Measurements from ENCODE around the gene GCNT2.
"Not testable (repeated sequence)": the region's sequence is repeated elsewhere in the genome, so short reads cannot be mapped to it uniquely, and the experiment has no call there.

GCNT2 gene

DNA sequence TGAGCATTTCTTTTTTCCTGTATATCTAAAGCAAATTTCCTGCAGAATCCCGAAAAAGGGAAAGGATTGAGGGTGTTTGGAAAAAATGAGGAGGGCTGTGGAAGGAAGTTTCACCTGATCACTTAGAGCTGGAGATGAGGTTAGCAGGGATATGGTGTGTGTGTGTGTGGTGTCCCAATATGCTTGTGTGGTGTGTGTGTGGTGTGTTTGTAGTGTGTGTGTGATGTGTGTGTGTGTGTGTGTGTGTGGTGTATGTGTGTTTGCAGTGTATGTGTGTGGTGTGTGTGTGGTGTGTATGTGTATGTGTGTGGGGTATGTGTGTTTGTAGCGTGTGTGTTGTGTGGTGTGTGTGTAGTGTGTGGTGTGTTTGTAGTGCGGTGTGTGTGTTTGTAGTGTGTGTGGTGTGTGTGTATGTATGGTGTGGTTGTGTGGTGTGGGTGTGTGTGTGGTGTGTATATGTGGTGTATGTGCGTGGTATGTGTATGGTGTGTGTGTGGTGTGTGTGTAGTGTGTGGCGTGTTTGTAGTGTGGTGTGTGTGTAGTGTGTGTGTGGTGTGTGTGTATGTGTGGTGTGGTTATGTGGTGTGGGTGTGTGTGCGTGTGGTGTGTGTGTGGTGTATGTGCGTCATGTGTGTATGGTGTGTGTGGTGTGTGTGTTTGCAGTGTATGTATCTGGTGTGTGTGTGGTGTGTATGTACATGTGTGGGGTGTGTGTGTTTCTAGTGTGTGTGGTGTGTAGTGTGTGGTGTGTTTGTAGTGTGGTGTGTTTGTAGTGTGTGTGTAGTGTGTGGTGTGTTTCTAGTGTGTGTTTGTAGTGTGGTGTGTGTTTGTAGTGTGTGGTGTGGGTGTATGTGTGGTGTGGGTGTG lies 67.6 kb downstream of the GCNT2 start:
- Mint-ChIP-seq H3K4me1 (ENCODE audit: low read depth) (peaks cover 12% of the 10 kb centered on the region), H3K4me3 (no peak overlapping the region), H3K27ac (no peak overlapping the region), H3K36me3 (ENCODE audit: low read depth) (peaks cover 3% of the 10 kb centered on the region), H3K27me3 (ENCODE audit: low read depth) (no peaks in the 10 kb centered on the region), H3K9me3 (no peaks in the 10 kb centered on the region)

DNA sequence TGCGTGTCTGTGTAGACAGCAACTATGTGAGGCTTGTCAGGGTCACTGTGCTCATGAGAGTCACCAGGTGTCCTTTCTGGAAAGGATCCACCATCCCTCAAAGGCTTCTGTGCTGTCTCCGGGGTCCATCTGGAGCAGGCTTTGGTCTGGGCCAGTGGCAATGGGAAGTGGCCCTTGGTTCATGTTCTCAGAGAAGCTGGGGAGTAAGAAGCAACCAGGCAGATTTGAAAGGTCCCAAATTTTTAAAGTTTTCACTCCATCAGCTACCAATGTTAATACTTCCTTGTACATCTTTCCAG lies 68.2 kb downstream of the GCNT2 start:
- Mint-ChIP-seq H3K4me1 (ENCODE audit: low read depth) (peaks cover 7% of the 10 kb centered on the region), H3K27ac (no peak overlapping the region), H3K9me3 (no peaks in the 10 kb centered on the region), H3K4me3 (no peak overlapping the region), H3K36me3 (ENCODE audit: low read depth) (peaks cover 3% of the 10 kb centered on the region), H3K27me3 (ENCODE audit: low read depth) (no peaks in the 10 kb centered on the region)

DNA sequence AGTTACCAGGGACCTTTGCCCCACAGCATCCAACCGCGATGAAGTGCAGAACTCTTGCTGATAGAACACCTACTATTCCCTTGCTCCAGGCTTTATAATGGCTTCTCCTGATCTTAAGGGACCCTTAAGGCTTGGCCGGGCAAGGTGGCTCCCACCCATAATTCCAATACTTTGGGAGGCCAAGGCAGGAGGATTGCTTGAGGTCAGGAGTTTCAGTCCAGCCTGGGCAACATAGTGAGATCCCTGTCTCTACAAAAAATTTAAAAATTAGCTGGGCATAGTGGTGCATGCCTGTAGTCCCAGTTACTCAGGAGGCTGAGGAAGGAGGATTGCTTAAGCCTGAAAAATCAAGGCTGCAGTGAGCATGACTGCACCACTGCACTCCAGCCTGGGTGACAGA lies 68.8 kb downstream of the GCNT2 start:
- Mint-ChIP-seq H3K27me3 (ENCODE audit: low read depth) (no peaks in the 10 kb centered on the region), H3K27ac (no peak overlapping the region), H3K9me3 (no peaks in the 10 kb centered on the region), H3K4me3 (no peak overlapping the region), H3K36me3 (ENCODE audit: low read depth) (peaks cover 3% of the 10 kb centered on the region), H3K4me1 (ENCODE audit: low read depth) (peaks cover 4% of the 10 kb centered on the region)

DNA sequence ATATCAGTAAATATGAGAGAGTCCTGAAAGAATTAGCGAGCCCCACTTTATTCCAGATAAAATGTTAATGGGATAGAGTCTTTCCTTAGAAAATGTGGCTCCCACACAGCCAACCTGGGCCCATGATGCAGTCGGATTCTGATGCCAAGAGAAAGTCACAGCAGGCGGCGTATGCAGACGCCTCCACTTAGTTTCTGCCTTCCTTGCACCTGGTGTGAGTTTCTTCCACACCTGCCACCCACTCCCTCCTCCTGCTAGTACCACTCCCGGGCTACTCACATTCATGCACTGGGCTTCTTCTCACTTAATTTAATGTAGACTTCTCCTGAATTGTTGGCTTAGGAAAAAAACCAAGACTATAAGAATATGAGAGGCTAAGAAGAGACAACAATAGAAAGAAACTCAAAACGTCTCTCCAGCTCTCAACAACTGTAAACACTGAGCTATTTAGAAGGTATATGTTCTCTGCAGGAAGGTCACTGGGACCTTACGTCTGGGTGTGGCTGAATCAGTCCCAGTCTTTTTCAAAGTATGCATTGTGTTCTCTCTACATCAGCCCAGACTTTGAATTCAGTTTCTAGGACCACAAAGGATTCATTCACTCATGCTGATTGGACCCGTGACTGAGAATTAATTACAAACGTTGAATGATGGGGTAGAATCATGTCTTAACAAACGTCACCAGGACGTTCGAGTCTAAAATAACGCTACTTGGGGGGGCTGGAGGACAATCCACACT lies 70.4 kb downstream of the GCNT2 start:
- no peaks in the 10 kb centered on the region for H3K9me3 Mint-ChIP-seq
- H3K27me3 Mint-ChIP-seq (ENCODE audit: low read depth), result no peaks in the 10 kb centered on the region

DNA sequence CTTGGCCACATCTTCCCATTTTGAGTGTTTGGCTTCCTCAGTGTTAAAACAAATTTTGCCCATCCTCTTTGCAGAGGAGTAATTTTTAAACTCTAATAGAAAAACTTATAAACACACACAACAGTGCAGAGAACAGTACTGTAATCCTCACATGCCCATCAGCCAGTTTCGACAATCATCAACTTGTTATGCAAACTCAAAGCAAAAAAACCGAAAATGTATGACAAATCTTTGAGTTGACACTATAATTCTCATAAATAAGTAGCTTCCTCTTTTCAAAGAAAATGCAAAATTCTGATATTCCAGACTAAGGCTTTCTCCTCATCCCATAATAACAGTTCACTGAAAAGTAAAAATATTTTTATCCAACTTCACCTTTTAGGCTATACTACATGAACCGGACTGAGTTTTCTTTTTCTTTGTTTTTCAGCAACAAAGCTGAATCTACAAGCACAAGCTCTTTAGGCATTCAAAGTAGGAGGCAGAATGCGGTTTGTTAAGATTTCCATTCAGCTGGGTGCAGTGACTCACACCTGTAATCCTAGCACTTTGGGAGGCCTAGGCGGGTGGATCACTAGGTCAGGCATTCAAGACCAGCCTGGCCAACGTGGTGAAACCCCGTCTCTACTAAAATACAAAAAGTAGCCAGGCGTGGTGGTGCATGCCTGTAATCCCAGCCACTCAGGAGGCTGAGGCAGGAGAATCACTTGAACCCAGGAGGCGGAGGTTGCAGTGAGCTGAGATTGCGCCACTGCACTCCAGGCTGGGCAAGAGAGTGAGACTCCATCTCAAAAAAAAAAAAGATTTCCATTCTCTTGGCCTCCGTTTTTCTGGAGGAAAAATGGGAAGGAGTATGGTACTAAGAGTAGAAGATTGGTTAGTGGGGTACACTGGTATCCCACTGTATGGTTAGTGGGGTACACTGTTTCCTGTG lies 74.8 kb downstream of the GCNT2 start:
- no peak overlapping the region for H3K4me3 Mint-ChIP-seq
- no peaks in the 10 kb centered on the region for H3K27me3 Mint-ChIP-seq (ENCODE audit: low read depth)
- H3K27ac Mint-ChIP-seq, result no peak overlapping the region
- H3K9me3 Mint-ChIP-seq, result no peaks in the 10 kb centered on the region
- no peaks in the 10 kb centered on the region for H3K36me3 Mint-ChIP-seq (ENCODE audit: low read depth)
- H3K4me1 Mint-ChIP-seq (ENCODE audit: low read depth), result peaks cover 3% of the 10 kb centered on the region

More for the DNA sequence above, 70.4 kb downstream of the GCNT2 start:
- Mint-ChIP-seq H3K4me3 (no peak overlapping the region), H3K36me3 (ENCODE audit: low read depth) (no peaks in the 10 kb centered on the region), H3K4me1 (ENCODE audit: low read depth) (peaks cover 3% of the 10 kb centered on the region), H3K27ac (no peak overlapping the region)

DNA sequence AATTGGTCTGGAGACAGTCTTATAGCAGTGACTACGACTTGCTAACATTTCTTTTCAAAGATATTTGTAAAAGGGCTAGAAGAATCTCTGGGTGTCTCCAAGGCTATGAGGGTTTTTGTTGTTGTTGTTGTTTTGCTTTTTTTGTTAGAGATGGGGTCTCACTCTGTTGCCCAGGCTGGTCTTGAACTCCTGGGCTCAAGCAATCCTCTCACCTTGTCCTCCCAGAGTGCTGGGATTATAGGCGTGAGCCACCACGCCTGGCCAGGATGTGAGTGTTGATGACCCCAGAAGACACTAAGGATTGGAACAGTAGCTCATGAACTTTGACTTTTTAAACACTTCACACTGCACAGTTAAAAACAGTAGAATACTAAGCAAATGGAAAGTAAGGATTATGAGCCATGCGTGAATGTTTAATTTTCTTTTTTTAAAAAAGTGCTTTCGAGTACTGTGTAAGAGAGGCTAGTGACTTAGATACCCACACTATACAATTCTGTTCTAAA lies 76.4 kb downstream of the GCNT2 start:
- H3K27ac Mint-ChIP-seq, result no peak overlapping the region
- no peaks in the 10 kb centered on the region for H3K9me3 Mint-ChIP-seq
- no peak overlapping the region for H3K4me3 Mint-ChIP-seq
- no peaks in the 10 kb centered on the region for H3K36me3 Mint-ChIP-seq (ENCODE audit: low read depth)
- no peaks in the 10 kb centered on the region for H3K27me3 Mint-ChIP-seq (ENCODE audit: low read depth)
- peaks cover 3% of the 10 kb centered on the region for H3K4me1 Mint-ChIP-seq (ENCODE audit: low read depth)

DNA sequence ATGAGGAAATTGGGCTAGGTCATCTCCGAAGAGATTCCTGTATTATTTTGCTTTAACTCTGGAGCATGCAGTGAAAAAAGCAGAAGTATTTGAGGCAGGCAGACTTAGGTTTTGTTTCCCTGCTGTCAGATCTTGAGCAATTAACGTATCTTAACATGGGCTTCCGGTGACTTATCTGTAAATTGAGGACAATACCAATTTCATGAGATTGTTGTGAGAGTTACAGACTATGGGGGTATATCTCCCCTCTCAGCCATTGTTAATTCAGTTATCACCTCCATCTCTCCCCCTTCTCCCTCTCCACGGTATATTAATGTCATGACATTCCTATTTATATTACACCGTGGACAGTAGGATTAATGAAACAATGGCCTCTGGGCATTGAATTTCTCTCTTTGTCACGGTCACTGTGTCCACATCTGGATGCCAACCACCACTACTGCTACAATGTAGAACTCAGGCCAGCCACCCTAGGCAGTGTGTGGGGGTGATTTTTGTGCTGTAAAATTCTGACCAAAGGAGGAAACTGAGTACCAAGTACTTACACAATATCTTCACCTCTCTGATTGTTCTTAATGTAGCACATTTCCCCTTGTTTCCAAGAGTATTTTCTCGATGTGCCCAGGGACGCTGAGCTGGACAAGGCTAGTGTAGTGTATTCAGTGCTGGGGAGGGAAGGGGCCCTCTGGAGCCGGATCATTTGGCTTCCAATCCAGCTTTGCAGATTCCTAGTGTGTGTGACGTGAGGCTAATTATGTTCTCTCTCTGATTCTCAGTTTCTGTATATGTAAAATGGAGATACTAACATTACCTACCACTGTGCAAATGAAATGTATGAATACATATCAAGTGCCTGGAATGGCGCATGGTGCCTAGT lies 77.2 kb downstream of the GCNT2 start:
- H3K27me3 Mint-ChIP-seq (ENCODE audit: low read depth), result no peaks in the 10 kb centered on the region
- H3K27ac Mint-ChIP-seq, result no peak overlapping the region
- H3K4me1 Mint-ChIP-seq (ENCODE audit: low read depth), result peaks cover 3% of the 10 kb centered on the region
- no peaks in the 10 kb centered on the region for H3K9me3 Mint-ChIP-seq
- H3K4me3 Mint-ChIP-seq, result no peak overlapping the region
- no peaks in the 10 kb centered on the region for H3K36me3 Mint-ChIP-seq (ENCODE audit: low read depth)

DNA sequence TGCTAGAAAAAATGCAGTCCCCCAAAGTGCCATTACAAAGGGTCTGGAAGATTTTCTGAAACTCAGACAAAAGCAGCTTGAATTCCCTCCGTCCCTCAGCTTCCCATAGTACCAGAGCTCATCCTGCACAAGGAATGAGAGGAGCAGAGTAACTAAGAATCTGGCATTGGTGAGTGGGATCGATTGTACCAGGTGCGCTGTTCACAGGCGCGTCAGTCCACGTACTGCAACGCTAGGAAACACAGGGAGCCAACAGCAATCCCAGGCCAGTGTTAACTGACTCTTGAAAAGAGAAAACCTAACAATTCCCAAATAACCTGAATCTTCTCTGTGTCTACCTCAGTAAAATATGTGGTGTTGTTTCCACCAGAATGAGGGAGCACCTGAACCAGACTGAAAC lies 77.9 kb downstream of the GCNT2 start:
- peaks cover 3% of the 10 kb centered on the region for H3K4me1 Mint-ChIP-seq (ENCODE audit: low read depth)
- no peak overlapping the region for H3K27ac Mint-ChIP-seq

DNA sequence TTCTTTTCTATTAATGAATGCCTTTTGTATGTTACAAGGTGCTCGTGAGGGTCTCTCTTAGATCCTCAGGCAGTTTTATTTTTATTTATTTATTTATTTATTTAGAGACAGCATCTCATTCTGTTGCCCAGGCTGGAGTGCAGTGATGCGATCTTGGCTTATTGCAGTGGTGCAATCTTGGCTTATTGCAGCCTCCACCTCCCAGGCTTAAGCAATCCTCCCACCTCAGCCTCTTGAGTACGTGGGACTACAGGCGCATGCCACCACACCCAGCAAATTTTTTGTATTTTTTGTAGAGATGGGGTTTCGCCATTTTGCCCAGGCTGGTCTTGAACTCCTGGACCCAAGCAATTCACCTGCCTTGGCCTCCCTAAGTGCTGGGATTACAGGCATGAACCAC lies 79.5 kb downstream of the GCNT2 start:
- H3K4me1 Mint-ChIP-seq (ENCODE audit: low read depth), result not testable (repeated sequence)

More for the DNA sequence above, 77.9 kb downstream of the GCNT2 start:
- no peaks in the 10 kb centered on the region for H3K36me3 Mint-ChIP-seq (ENCODE audit: low read depth)
- H3K4me3 Mint-ChIP-seq, result no peak overlapping the region
- H3K27me3 Mint-ChIP-seq (ENCODE audit: low read depth), result no peaks in the 10 kb centered on the region
- H3K9me3 Mint-ChIP-seq, result no peaks in the 10 kb centered on the region

DNA sequence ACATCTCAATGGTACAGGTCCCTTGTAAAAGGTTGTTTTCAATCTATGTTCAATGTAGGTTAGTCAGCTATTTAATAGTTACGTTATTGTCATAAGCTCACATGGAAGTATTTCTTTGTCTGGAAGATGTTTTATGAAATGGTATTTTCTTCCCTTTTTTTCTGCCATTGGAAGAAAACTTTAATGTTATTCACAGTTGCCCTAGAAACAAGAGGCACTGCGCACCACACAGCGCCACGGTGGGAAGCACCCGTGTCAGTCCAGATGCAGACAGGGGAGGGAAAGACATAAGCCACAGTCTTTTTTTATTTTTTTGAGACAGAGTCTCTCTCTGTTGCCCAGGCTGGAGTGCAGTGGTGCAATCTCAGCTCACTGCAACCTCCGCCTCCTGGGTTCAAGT lies 82.1 kb downstream of the GCNT2 start:
- Mint-ChIP-seq H3K27me3 (ENCODE audit: low read depth) (no peaks in the 10 kb centered on the region), H3K4me1 (ENCODE audit: low read depth) (no peaks in the 10 kb centered on the region), H3K9me3 (no peaks in the 10 kb centered on the region), H3K36me3 (ENCODE audit: low read depth) (no peaks in the 10 kb centered on the region), H3K27ac (no peak overlapping the region), H3K4me3 (no peak overlapping the region)

More for the DNA sequence above, 79.5 kb downstream of the GCNT2 start:
- not testable (repeated sequence) for H3K27ac Mint-ChIP-seq; H3K9me3 Mint-ChIP-seq; H3K4me3 Mint-ChIP-seq; H3K36me3 Mint-ChIP-seq (ENCODE audit: low read depth); H3K27me3 Mint-ChIP-seq (ENCODE audit: low read depth)

DNA sequence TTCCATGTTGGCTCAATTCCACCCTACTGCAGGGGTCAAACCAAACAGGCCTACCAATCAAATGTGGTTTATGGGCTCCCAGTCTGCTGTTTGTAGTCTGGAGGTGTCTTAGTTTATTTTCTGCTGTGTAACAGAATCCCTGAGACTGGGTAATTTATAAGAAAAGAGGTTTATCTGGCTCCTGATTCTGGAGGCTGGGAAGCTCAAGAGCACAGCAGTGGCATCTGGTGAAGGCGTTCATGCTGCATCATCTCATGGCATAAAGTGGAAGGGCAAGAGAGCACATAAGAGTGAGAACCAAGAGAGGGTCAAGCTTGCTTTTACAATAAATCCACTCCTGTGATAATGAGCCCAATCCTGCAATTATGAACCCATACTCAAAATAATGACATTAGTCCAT lies 87.9 kb downstream of the GCNT2 start:
- Mint-ChIP-seq H3K27me3 (ENCODE audit: low read depth) (no peaks in the 10 kb centered on the region), H3K27ac (no peak overlapping the region), H3K4me1 (ENCODE audit: low read depth) (no peaks in the 10 kb centered on the region), H3K9me3 (peaks cover 12% of the 10 kb centered on the region), H3K4me3 (no peak overlapping the region), H3K36me3 (ENCODE audit: low read depth) (peaks cover 4% of the 10 kb centered on the region)

DNA sequence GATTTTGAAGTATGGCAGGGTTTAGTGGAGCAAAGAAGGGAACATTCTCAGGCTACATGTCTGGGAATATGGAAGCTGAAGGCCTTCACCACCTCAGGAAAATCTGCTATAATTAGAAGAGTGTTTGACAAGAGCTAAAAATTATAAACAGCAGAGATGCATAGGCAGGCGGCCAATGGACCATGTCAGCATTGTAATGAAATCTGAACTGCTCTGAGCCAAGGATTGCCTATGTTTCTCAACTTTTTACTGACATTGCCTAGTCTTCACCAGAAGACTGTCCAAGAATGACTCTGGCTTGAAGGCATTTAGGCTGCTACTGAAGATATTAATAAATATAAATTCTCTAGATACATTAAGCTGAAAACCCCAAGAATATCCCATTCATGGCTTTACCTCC lies 89.1 kb downstream of the GCNT2 start:
- H3K27me3 Mint-ChIP-seq (ENCODE audit: low read depth), result no peaks in the 10 kb centered on the region
- H3K36me3 Mint-ChIP-seq (ENCODE audit: low read depth), result peaks cover 4% of the 10 kb centered on the region
- H3K4me3 Mint-ChIP-seq, result no peak overlapping the region
- no peaks in the 10 kb centered on the region for H3K4me1 Mint-ChIP-seq (ENCODE audit: low read depth)
- peaks cover 12% of the 10 kb centered on the region for H3K9me3 Mint-ChIP-seq
- H3K27ac Mint-ChIP-seq, result no peak overlapping the region

DNA sequence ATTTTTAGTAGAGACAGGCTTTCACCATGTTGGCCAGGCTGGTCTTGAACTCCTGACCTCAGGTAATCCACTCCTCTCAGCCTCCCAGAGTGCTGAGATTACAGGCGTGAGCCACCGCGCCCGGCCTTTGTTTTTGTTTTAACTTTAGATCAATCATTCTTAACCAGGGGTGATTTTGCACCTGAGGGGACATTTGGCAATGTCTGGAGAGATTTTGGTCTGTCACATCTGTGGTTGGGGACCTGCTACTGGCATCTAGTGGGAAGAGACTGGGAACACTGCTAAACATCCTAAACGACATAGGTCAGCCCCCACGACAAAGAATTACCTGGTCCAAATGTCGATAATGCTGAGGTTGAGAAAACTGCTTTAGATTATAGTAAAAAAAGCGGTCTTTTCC lies 91.0 kb downstream of the GCNT2 start:
- Mint-ChIP-seq H3K36me3 (ENCODE audit: low read depth) (peaks cover 4% of the 10 kb centered on the region), H3K27me3 (ENCODE audit: low read depth) (no peaks in the 10 kb centered on the region), H3K27ac (no peak overlapping the region), H3K9me3 (peaks cover 16% of the 10 kb centered on the region), H3K4me3 (no peak overlapping the region), H3K4me1 (ENCODE audit: low read depth) (peaks cover 2% of the 10 kb centered on the region)

DNA sequence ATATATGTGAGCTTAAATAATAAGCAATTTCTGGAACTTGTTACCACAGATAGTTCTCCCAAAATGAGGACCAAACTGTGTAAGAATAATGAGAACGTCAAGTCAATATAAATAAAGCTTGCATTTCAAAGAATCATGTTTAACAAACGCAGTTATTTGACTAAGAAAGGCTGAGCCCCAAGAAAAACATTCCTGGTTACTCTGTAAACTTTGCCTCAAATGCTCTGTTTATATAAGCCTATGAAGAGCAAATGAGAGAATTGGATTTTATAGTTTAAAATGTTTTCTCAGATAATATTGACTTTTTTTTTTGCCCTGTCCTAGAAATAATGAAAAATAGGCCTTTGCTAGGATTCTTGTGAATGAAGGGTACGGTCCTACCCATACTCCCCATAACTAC lies 91.9 kb downstream of the GCNT2 start:
- Mint-ChIP-seq H3K9me3 (peaks cover 16% of the 10 kb centered on the region), H3K4me1 (ENCODE audit: low read depth) (peaks cover 2% of the 10 kb centered on the region), H3K4me3 (no peak overlapping the region), H3K36me3 (ENCODE audit: low read depth) (peaks cover 4% of the 10 kb centered on the region), H3K27ac (no peak overlapping the region), H3K27me3 (ENCODE audit: low read depth) (no peaks in the 10 kb centered on the region)

Data from T-helper 1 cell treated with Interleukin-12 subunit alpha and Interleukin-12 subunit beta and Interleukin-4 antibody, amounts not matched to agents 30 μg/mL and 1 μg/mL, for 36 hours (primary cell).